GM12891 (cell line): ENCODE results near the gene FNBP1.
A peak's percentile ranks its signal among the peaks of the same experiment; 100 is the strongest.
"Not testable (repeated sequence)": the region's sequence is repeated elsewhere in the genome, so short reads cannot be mapped to it uniquely, and the experiment has no call there.

ENCODE experiments used
- DNase-seq: peaks from one replicate; pipeline ENCODE4 v3.0.0; 2011; ENCODE audit warnings: low spot score; ENCODE audit not compliant: insufficient read length
- FAIRE-seq: peaks from 2 replicates; lab custom pipeline; 2011; peaks lifted over from hg19 to GRCh38; lab: Jason Lieb, UNC
- PAX5 ChIP-seq: IDR thresholded peaks from 2 replicates; pipeline ENCODE4 v1.6.1; 2011; ENCODE audit warnings: low read length, moderate library complexity, mild to moderate bottlenecking; ENCODE audit not compliant: insufficient read depth, severe bottlenecking
- POLR2A ChIP-seq: IDR thresholded peaks from 2 replicates; pipeline ENCODE4 v1.6.1; 2011; ENCODE audit warnings: low read depth, low read length, control low read depth
- POLR2AphosphoS5 ChIP-seq: IDR thresholded peaks from 2 replicates; pipeline ENCODE4 v1.6.1; 2011; ENCODE audit warnings: low read depth, low read length, control low read depth
- POU2F2 ChIP-seq: IDR thresholded peaks from 2 replicates; pipeline ENCODE4 v1.6.1; 2011; ENCODE audit warnings: low read depth, mild to moderate bottlenecking, control low read depth, low read length, moderate library complexity
- SPI1 ChIP-seq: IDR thresholded peaks from 2 replicates; pipeline ENCODE4 v1.6.1; 2011; ENCODE audit warnings: low read depth, low read length, control low read depth
- TAF1 ChIP-seq: IDR thresholded peaks from 2 replicates; pipeline ENCODE4 v1.6.1; 2011; ENCODE audit warnings: low read depth, low read length, control low read depth

The FNBP1 gene

GRCh38 chr9:129946246-129946995 lies 96.6 kb downstream of the FNBP1 start:
- no peak for TF ChIP-seq POU2F2
- DNase-seq, result no peak
- FAIRE-seq, result peak; percentile 40

GRCh38 chr9:129945314-129945713 lies 97.7 kb downstream of the FNBP1 start:
- DNase-seq (no peak), FAIRE-seq (no peak)
- TF ChIP-seq PAX5, result no peak
- TF ChIP-seq SPI1, result no peak
- TF ChIP-seq POLR2A, result no peak
- no peak for TF ChIP-seq POU2F2
- TF ChIP-seq POLR2AphosphoS5, result no peak
- TF ChIP-seq TAF1, result no peak

- FAIRE-seq, result peak; percentile 54
- no peak for DNase-seq
- TF ChIP-seq POLR2AphosphoS5, result peak; percentile 41; the same call in 1 of the 2 replicates
- TF ChIP-seq PAX5, result no peak
These were observed 98.4 kb downstream of the FNBP1 start for GRCh38 chr9:129944506-129945116.

- FAIRE-seq, result no peak
- no peak for TF ChIP-seq TAF1
These were observed 103.6 kb downstream of the FNBP1 start for GRCh38 chr9:129939431-129939830.

DNA sequence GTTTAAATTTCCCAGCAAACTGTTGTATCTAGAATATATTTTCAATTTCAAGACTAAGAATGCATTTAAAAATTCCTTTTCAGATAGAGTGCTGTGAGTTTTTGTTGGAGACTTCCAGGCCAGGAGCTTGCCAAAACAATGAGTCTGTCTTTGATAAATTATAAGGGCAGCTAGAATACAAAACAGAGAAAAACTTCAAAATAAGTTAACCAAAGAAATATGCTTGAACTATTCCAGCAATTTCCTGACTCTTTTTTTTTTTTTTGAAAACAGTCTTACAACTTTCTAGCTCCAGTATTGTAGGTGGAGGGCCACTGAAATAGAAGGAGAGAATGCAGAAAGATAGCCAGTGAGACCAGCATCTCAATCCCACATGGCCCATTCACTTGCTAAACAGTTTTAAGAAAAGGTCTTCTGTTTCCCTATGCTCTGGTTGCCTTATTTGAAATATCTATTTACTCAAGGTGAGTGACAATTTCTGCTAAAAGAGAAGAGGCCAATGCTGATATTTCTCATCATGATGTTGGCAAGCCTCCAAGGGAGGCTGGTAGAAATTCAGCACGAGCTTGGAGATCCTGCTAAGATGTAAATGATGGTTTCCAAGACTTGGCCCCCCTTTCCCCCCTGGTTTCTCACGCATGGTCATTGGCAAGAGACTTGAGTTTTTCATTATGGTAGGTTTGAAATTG lies 104.6 kb downstream of the FNBP1 start:
- FAIRE-seq, result no peak
- no peak for DNase-seq
- TF ChIP-seq POLR2AphosphoS5 (0 out of 2 replicates have a peak, but pooled peaks have one; percentile 18), PAX5 (no peak), SPI1 (no peak), TAF1 (no peak), POU2F2 (no peak), POLR2A (0 out of 2 replicates have a peak, but pooled peaks have one; percentile 19)

More at GRCh38 chr9:129939431-129939830, 103.6 kb downstream of the FNBP1 start:
- no peak for DNase-seq

- FAIRE-seq, result not testable (repeated sequence)
These were observed 105.1 kb downstream of the FNBP1 start for GRCh38 chr9:129937879-129938278.

DNA sequence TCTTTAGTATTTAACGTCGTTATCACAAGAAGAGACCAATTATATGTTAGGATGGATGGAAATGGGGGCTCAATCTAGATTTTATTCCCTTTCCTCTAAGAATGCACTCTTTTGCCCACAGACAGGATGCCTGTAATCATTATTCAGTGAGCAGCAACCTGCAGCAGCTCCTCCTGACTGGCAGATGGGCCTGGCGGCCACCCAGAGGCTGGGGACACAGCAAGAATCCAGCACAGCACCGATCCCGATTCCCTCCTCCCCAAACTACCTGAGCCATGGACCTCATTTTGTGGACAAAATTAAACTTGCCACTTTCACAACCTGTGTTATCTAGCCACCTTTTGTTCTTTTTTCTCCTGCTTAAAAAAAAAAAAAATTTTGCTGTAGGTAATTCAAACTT lies 106.8 kb downstream of the FNBP1 start:
- no peak for FAIRE-seq
- TF ChIP-seq SPI1 (no peak), POU2F2 (no peak), TAF1 (no peak), PAX5 (no peak)
- no peak for DNase-seq

More at GRCh38 chr9:129937879-129938278, 105.1 kb downstream of the FNBP1 start:
- not testable (repeated sequence) for DNase-seq

GRCh38 chr9:129934780-129935179 lies 108.2 kb downstream of the FNBP1 start:
- DNase-seq (no peak), FAIRE-seq (no peak)
- TF ChIP-seq SPI1 (no peak), POLR2A (no peak), POLR2AphosphoS5 (0 out of 2 replicates have a peak, but pooled peaks have one; percentile 21), PAX5 (no peak)

GRCh38 chr9:129934041-129934591 lies 108.9 kb downstream of the FNBP1 start:
- FAIRE-seq, result no peak
- no peak for DNase-seq
- TF ChIP-seq POLR2AphosphoS5 (no peak; the same call in 1 of the 2 replicates), SPI1 (no peak), PAX5 (no peak), POLR2A (no peak), POU2F2 (no peak), TAF1 (no peak)
